HFFc6 (cell line): ENCODE data around the gene DMRTB1. TPM values are rescaled to one million over a fixed set of nuclear protein-coding genes. Genes with fewer than 3 reads are reported as not detected.

Source experiments
- DNase-seq: peaks from one replicate; pipeline ENCODE4 v3.0.0-alpha.2; 2018
- H3K27ac Mint-ChIP-seq: 2 replicates; pipeline ENCODE4 v1.8.0; 2020; ENCODE audit warnings: mild to moderate bottlenecking, mixed read lengths
- H3K27me3 Mint-ChIP-seq: 2 replicates; pipeline ENCODE4 v1.8.0; 2021; ENCODE audit warnings: mild to moderate bottlenecking, moderate library complexity, mixed read lengths; ENCODE audit not compliant: insufficient read depth
- H3K36me3 Mint-ChIP-seq: 2 replicates; pipeline ENCODE4 v1.8.0; 2021; ENCODE audit warnings: low read depth, mixed read lengths
- H3K4me1 Mint-ChIP-seq: 2 replicates; pipeline ENCODE4 v1.8.0; 2020; ENCODE audit warnings: low read depth, mixed read lengths
- H3K4me3 Mint-ChIP-seq: 2 replicates; pipeline ENCODE4 v1.8.0; 2020; ENCODE audit warnings: mild to moderate bottlenecking, moderate library complexity, mixed read lengths
- H3K9me3 Mint-ChIP-seq: 2 replicates; pipeline ENCODE4 v1.8.0; 2020; ENCODE audit warnings: mild to moderate bottlenecking, mixed read lengths
- total RNA-seq, 6 experiments: library from RNA; stranded (reverse); fragmentation: NEBNext Ultra II Directional; extraction: Animal tissue kit (Norgen Biotek cat#: 25700); gene quantifications; 2 replicates in 1 of 6; 3 replicates in 5 of 6; pipeline ENCODE4 v1.2.3, GENCODE V29; 2021
- TF ChIP-seq, protein P1 (sequence below): fragments of 200-600 bp; sonication (generic); IDR thresholded peaks from 2 replicates; pipeline ENCODE4 v1.5.0; 2021; ENCODE audit warnings: antibody characterized with exemption, mild to moderate bottlenecking

DMRTB1 gene
- total RNA-seq, 6 experiments from 2014 or later = not detected

- TF ChIP-seq, protein P1, sequence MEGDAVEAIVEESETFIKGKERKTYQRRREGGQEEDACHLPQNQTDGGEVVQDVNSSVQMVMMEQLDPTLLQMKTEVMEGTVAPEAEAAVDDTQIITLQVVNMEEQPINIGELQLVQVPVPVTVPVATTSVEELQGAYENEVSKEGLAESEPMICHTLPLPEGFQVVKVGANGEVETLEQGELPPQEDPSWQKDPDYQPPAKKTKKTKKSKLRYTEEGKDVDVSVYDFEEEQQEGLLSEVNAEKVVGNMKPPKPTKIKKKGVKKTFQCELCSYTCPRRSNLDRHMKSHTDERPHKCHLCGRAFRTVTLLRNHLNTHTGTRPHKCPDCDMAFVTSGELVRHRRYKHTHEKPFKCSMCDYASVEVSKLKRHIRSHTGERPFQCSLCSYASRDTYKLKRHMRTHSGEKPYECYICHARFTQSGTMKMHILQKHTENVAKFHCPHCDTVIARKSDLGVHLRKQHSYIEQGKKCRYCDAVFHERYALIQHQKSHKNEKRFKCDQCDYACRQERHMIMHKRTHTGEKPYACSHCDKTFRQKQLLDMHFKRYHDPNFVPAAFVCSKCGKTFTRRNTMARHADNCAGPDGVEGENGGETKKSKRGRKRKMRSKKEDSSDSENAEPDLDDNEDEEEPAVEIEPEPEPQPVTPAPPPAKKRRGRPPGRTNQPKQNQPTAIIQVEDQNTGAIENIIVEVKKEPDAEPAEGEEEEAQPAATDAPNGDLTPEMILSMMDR = no peak
- Mint-ChIP-seq H3K9me3 (no peaks in the 10 kb centered on the region), H3K27ac (peak overlapping the region; percentile 31), H3K27me3 (peaks cover 33% of the 10 kb centered on the region), H3K36me3 (no peaks in the 10 kb centered on the region), H3K4me3 (no peak overlapping the region), H3K4me1 (peaks cover 57% of the 10 kb centered on the region)
- no peak for DNase-seq
Observed at GRCh38 chr1:53412285-53413174, 46.7 kb upstream of the DMRTB1 start.

- Mint-ChIP-seq H3K4me3 (0 out of 2 replicates have a peak overlapping the region, but pooled peaks have one; percentile 13), H3K4me1 (peaks cover 49% of the 10 kb centered on the region)
Observed at GRCh38 chr1:53413175-53414001, 45.8 kb upstream of the DMRTB1 start.

GRCh38 chr1:53414632-53415031 is 44.6 kb upstream of the DMRTB1 start:
- Mint-ChIP-seq H3K36me3 (no peaks in the 10 kb centered on the region), H3K27ac (no peak overlapping the region), H3K9me3 (no peaks in the 10 kb centered on the region), H3K4me3 (no peak overlapping the region), H3K27me3 (peaks cover 43% of the 10 kb centered on the region), H3K4me1 (peaks cover 47% of the 10 kb centered on the region)
- DNase-seq = no peak
- TF ChIP-seq, protein P1 = no peak

More at GRCh38 chr1:53413175-53414001, 45.8 kb upstream of the DMRTB1 start:
- no peaks in the 10 kb centered on the region for H3K9me3 Mint-ChIP-seq
- H3K36me3 Mint-ChIP-seq = no peaks in the 10 kb centered on the region
- H3K27me3 Mint-ChIP-seq = peaks cover 33% of the 10 kb centered on the region
- H3K27ac Mint-ChIP-seq = peak overlapping the region; percentile 31
- DNase-seq = peak; percentile 74
- TF ChIP-seq, protein P1 = no peak

GRCh38 chr1:53415432-53415831 is 43.8 kb upstream of the DMRTB1 start:
- H3K4me1 Mint-ChIP-seq = peaks cover 39% of the 10 kb centered on the region
- no peaks in the 10 kb centered on the region for H3K36me3 Mint-ChIP-seq
- no peak overlapping the region for H3K4me3 Mint-ChIP-seq
- H3K9me3 Mint-ChIP-seq = no peaks in the 10 kb centered on the region
- no peak overlapping the region for H3K27ac Mint-ChIP-seq
- H3K27me3 Mint-ChIP-seq = peaks cover 42% of the 10 kb centered on the region
- TF ChIP-seq, protein P1 = no peak
- DNase-seq = no peak

GRCh38 chr1:53416269-53416813 is 42.9 kb upstream of the DMRTB1 start:
- Mint-ChIP-seq H3K27ac (no peak overlapping the region), H3K27me3 (peaks cover 50% of the 10 kb centered on the region), H3K4me1 (peaks cover 30% of the 10 kb centered on the region), H3K9me3 (peaks cover 6% of the 10 kb centered on the region), H3K36me3 (no peaks in the 10 kb centered on the region), H3K4me3 (no peak overlapping the region)
- no peak for DNase-seq
- TF ChIP-seq, protein P1 = no peak
